Measurements from ENCODE around the gene ANKRD33B.

The ANKRD33B gene

GRCh38 chr5:10703676-10704075 is 139.8 kb downstream of the ANKRD33B start:
- DNase-seq: no peak

- DNase-seq: peak; percentile 95
Measured at GRCh38 chr5:10704949-10705621, 141.2 kb downstream of the ANKRD33B start.

- peak; percentile 29 for DNase-seq
Measured at GRCh38 chr5:10705747-10706146, 141.9 kb downstream of the ANKRD33B start.

- DNase-seq: no peak
Measured at GRCh38 chr5:10706326-10706725, 142.5 kb downstream of the ANKRD33B start.

All from HCEC 1CT (cell line).